K562 (cell line): Measurements from ENCODE around the gene SOBP. TPM values are rescaled to one million over a fixed set of nuclear protein-coding genes. Genes with fewer than 3 reads are reported as not detected.

Source experiments
- ATAC-seq: fragments of 200-7000 bp; cut with Tn5 transposase; 3 replicates; pipeline ENCODE4 v1.9.1; 2020; ENCODE audit warnings: moderate library complexity
- BruUV-seq: library from RNA; stranded (reverse); fragments of 400-500 nt; replicated peaks from 2 replicates; lab custom pipeline; 2021; lab: Mats Ljungman, UMichigan
- CTCF ChIA-PET: fragments of 300-600 bp; formaldehyde crosslinking; extraction: SDS; loops from one replicate; lab custom pipeline; 2021; ENCODE audit warnings: low intra/inter-chr PET ratio; lab: Yijun Ruan, JAX
- POLR2A ChIA-PET: fragments of 300-600, 350-650 bp; sonication (Branson Sonifier 250); formaldehyde crosslinking; extraction: SDS; loops from one replicate; lab custom pipeline; 2021; ENCODE audit warnings: antibody characterized with exemption, inconsistent platforms; lab: Yijun Ruan, JAX
- DNase-seq, 4 experiments: peaks; one replicate each; pipeline versions ENCODE4 v3.0.0 to v3.0.0-alpha.2; 2011 to 2018; ENCODE audit warnings: low spot score in 3 of 4, mixed read lengths in 3 of 4; ENCODE audit errors: extremely low read depth in 1 of 4
- FAIRE-seq: peaks from 2 replicates; lab custom pipeline; 2011; peaks lifted over from hg19 to GRCh38; lab: Jason Lieb, UNC
- H2AFZ ChIP-seq: 2 replicates; pipeline ENCODE4 v1.6.0; 2011; ENCODE audit warnings: low read depth, low read length, control low read depth, inconsistent platforms
- H3K27ac ChIP-seq: fragments of 200-600 bp; 3 replicates; pipeline ENCODE4 v1.8.0; 2011; ENCODE audit warnings: low read depth, mild to moderate bottlenecking, control low read depth, inconsistent platforms, low read length, moderate library complexity, mixed read lengths; ENCODE audit errors: extremely low read depth
- H3K27me3 ChIP-seq, 2 experiments: fragments of 300-600 bp in 1 of 2; 2 replicates in 1 of 2; 3 replicates in 1 of 2; pipeline versions ENCODE4 v1.6.0 to v1.8.0; 2011; ENCODE audit warnings: inconsistent platforms in 2 of 2, low read length in 2 of 2, mild to moderate bottlenecking in 1 of 2, mixed read lengths in 1 of 2, moderate library complexity in 1 of 2; ENCODE audit not compliant: control insufficient read depth in 2 of 2, insufficient read depth in 2 of 2
- H3K36me3 ChIP-seq: fragments of 300-600 bp; 3 replicates; pipeline ENCODE4 v1.8.0; 2011; ENCODE audit warnings: mild to moderate bottlenecking, low read length, inconsistent platforms; ENCODE audit not compliant: control insufficient read depth, insufficient read depth
- H3K4me1 ChIP-seq, 2 experiments: fragments of 200-600 bp in 1 of 2; replicated peaks in 1 of 2; 2 replicates in 1 of 2; 3 replicates in 1 of 2; pipeline versions ENCODE4 v1.5.1 to v1.8.0; 2011; ENCODE audit warnings: inconsistent platforms in 2 of 2, low read length in 2 of 2, mild to moderate bottlenecking in 1 of 2, mixed read lengths in 1 of 2, moderate library complexity in 1 of 2; ENCODE audit not compliant: control insufficient read depth in 2 of 2, insufficient read depth in 2 of 2
- H3K4me2 ChIP-seq: 2 replicates; pipeline ENCODE4 v1.6.1; 2011; ENCODE audit warnings: low read length, control low read depth, inconsistent platforms, mixed read lengths; ENCODE audit not compliant: insufficient read depth
- H3K4me3 ChIP-seq: fragments of 200-600 bp; sonication (generic), shearing (Covaris generic); 2 replicates; pipeline ENCODE4 v1.5.1; 2016; ENCODE audit warnings: control low read depth, inconsistent platforms
- H3K79me2 ChIP-seq: fragments of 200-600 bp; 3 replicates; pipeline ENCODE4 v1.8.0; 2011; ENCODE audit warnings: low read length, inconsistent platforms; ENCODE audit not compliant: control insufficient read depth, insufficient read depth
- H3K9ac ChIP-seq, 2 experiments: 2 replicates each; pipeline versions ENCODE4 v1.6.0 to v1.6.1; 2011; ENCODE audit warnings: low read depth in 2 of 2, low read length in 2 of 2, control low read depth in 1 of 2, inconsistent platforms in 1 of 2, mild to moderate bottlenecking in 1 of 2, mixed read lengths in 1 of 2; ENCODE audit not compliant: insufficient read depth in 1 of 2
- H3K9me1 ChIP-seq: one replicate; pipeline ENCODE4 v1.6.0; 2011; ENCODE audit warnings: inconsistent platforms, mild to moderate bottlenecking, low read length, moderate library complexity; ENCODE audit not compliant: control insufficient read depth, insufficient read depth
- H3K9me3 ChIP-seq: replicated peaks from 2 replicates; pipeline ENCODE4 v1.5.1; 2011; ENCODE audit warnings: low read depth, low read length, inconsistent platforms; ENCODE audit not compliant: control insufficient read depth, insufficient read depth
- H4K20me1 ChIP-seq: replicated peaks from 2 replicates; pipeline ENCODE4 v1.6.1; 2011; ENCODE audit warnings: low read length, inconsistent platforms, mixed read lengths; ENCODE audit not compliant: control insufficient read depth, insufficient read depth
- ARID4B ChIP-seq: sonication (generic); formaldehyde crosslinking; IDR thresholded peaks from 2 replicates; pipeline ENCODE4 v1.8.0; 2022; ENCODE audit warnings: mild to moderate bottlenecking, missing genetic modification reagents
- CGGBP1 ChIP-seq: fragments of 250-450 bp; sonication (Bioruptor Pico); IDR thresholded peaks from 2 replicates; pipeline ENCODE4 v1.9.0; 2021; ENCODE audit warnings: mild to moderate bottlenecking
- ESRRA ChIP-seq: fragments of 450-650 bp; IDR thresholded peaks from 2 replicates; pipeline ENCODE4 v1.6.1; 2014; ENCODE audit warnings: low read depth, mild to moderate bottlenecking, moderate library complexity, borderline replicate concordance
- FUS ChIP-seq: fragments of 200-400 bp; formaldehyde crosslinking; optimal IDR thresholded peaks from 2 replicates; pipeline ENCODE3; 2017; ENCODE audit warnings: low read depth, low read length
- KLF1 ChIP-seq: fragments of 450-650 bp; IDR thresholded peaks from 2 replicates; pipeline ENCODE4 v1.6.1; 2016; ENCODE audit warnings: missing genetic modification characterization, missing compliant biosample characterization
- MCM5 ChIP-seq: fragments of 450-650 bp; IDR thresholded peaks from 2 replicates; pipeline ENCODE4 v1.6.1; 2016; ENCODE audit warnings: low read depth
- MCM7 ChIP-seq, 2 experiments: fragments of 450-650 bp; IDR thresholded peaks; 2 replicates each; pipeline ENCODE4 v1.6.1; 2016 to 2018
- RB1 ChIP-seq: fragments of 450-650 bp; IDR thresholded peaks from 2 replicates; pipeline ENCODE4 v1.6.1; 2017; ENCODE audit warnings: low read depth, mild to moderate bottlenecking
- SLC30A9 ChIP-seq: fragments of 250-450 bp; sonication (Bioruptor Pico); IDR thresholded peaks from 2 replicates; pipeline ENCODE4 v1.8.0; 2022; ENCODE audit warnings: mild to moderate bottlenecking, moderate library complexity
- ZMIZ1 ChIP-seq, 2 experiments: fragments of 150-350 bp in 1 of 2; IDR thresholded peaks; 2 replicates each; pipeline ENCODE4 v1.6.1; 2012 to 2016; ENCODE audit warnings: low read depth in 2 of 2, low read length in 2 of 2, mild to moderate bottlenecking in 1 of 2, moderate library complexity in 1 of 2
- ZNF140 ChIP-seq: fragments of 250-450 bp; sonication (Bioruptor Pico); IDR thresholded peaks from 2 replicates; pipeline ENCODE4 v1.8.0; 2021; ENCODE audit warnings: moderate library complexity, mild to moderate bottlenecking, inconsistent platforms
- ZNF354B ChIP-seq: fragments of 250-450 bp; sonication (Bioruptor Pico); IDR thresholded peaks from 2 replicates; pipeline ENCODE4 v1.4.0; 2020
- ZNF384 ChIP-seq: IDR thresholded peaks from 2 replicates; pipeline ENCODE4 v1.6.1; 2012; ENCODE audit warnings: low read depth, low read length, improper control_type of control experiment
- ZNF445 ChIP-seq: fragments of 250-450 bp; sonication (Bioruptor Pico); IDR thresholded peaks from 2 replicates; pipeline ENCODE4 v1.4.0; 2020; ENCODE audit warnings: low read depth, mild to moderate bottlenecking, moderate library complexity
- ZNF57 ChIP-seq: fragments of 450-650 bp; formaldehyde crosslinking; IDR thresholded peaks from 2 replicates; pipeline ENCODE4 v1.4.0; 2020; ENCODE audit warnings: mild to moderate bottlenecking, moderate library complexity
- ZNF717 ChIP-seq: fragments of 250-450 bp; sonication (Bioruptor Pico); IDR thresholded peaks from 2 replicates; pipeline ENCODE4 v1.5.0; 2021
- ZNF778 ChIP-seq: fragments of 450-650 bp; formaldehyde crosslinking; IDR thresholded peaks from 2 replicates; pipeline ENCODE4 v1.4.0; 2020; ENCODE audit warnings: mild to moderate bottlenecking, moderate library complexity
- ZSCAN29 ChIP-seq: fragments of 450-650 bp; IDR thresholded peaks from 2 replicates; pipeline ENCODE4 v1.6.1; 2017
- WGBS: fragments of 100-300 bp; shearing (Covaris generic); methylation state at CpG from one replicate; pipeline ENCODE4 v1.1.6; 2016; ENCODE audit warnings: low coverage, mixed read lengths; ENCODE audit not compliant: insufficient coverage; ENCODE audit errors: missing lambda C conversion rate; 5-methylcytosine and 5-hydroxymethylcytosine counted together
- in situ Hi-C: fragments of 300-500 bp; cut with MboI; formaldehyde crosslinking; loops from 4 replicates; pipeline ENCODE4 v1.15.0; 2018; ENCODE audit warnings: inconsistent platforms, mixed read lengths
- intact Hi-C: fragments of 100-400 bp; cut with micrococcal nuclease; formaldehyde crosslinking; loops from 2 replicates; pipeline ENCODE4 v1.14.2; 2022
- polyA plus RNA-seq, 8 experiments: library from polyadenylated mRNA; depleted of rRNA in 4 of 8; stranded (reverse) in 5 of 8; unstranded in 3 of 8; fragments of >200 nt; fragmentation: Nextera tagmentation in 2 of 8; fragmentation: Illumina TruSeq in 1 of 8; extraction: Ambion mirVana in 2 of 8; extraction: Trizol in 1 of 8; gene quantifications; 2 replicates each; pipeline versions ENCODE4 v1.2.1 to v1.2.3, GENCODE V29; 2011 to 2014; ENCODE audit warnings: inconsistent platforms in 1 of 8, missing spikeins in 1 of 8
- total RNA-seq, 7 experiments: library from RNA; depleted of rRNA in 6 of 7; stranded (reverse); fragments of >200 nt in 6 of 7; fragmentation: Illumina TruSeq in 2 of 7; extraction: Trizol in 2 of 7; gene quantifications; 2 replicates each; pipeline versions ENCODE4 v1.2.1 to v1.2.3, GENCODE V29; 2011 to 2021; ENCODE audit warnings: low replicate concordance in 1 of 7

The SOBP gene
- total and polyA plus RNA-seq, 9 of the 15 experiments (the other 6 are each of a cell fraction or from before 2014, with no cell fraction given) = 0.16 TPM; not detected in 8

GRCh38 chr6:107665382-107665781 lies 175.5 kb downstream of the SOBP start:
- H3K36me3 ChIP-seq = no peaks in the 10 kb centered on the region
- H4K20me1 ChIP-seq = no peaks in the 10 kb centered on the region
- FAIRE-seq (no peak), DNase-seq (no peak), ATAC-seq (no peak)
- intact Hi-C loops (no loop called here), in situ Hi-C loops (no loop called here)
- ChIA-PET POLR2A (no interaction called here), CTCF (no interaction called here)
- 0% methylated on average over 4 of the region's 4 CpGs for WGBS
- no peaks in the 10 kb centered on the region for H3K9me1 ChIP-seq
- no peaks in the 10 kb centered on the region for H3K79me2 ChIP-seq
- no peaks in the 10 kb centered on the region for H3K4me1 ChIP-seq
- no peak overlapping the region for H3K4me3 ChIP-seq
- BruUV-seq = no TSS peak
- no peak overlapping the region for H2AFZ ChIP-seq
- H3K4me2 ChIP-seq = no peak overlapping the region
- no peak overlapping the region for H3K27ac ChIP-seq
- peaks cover 60 to 82% of the 10 kb centered on the region in 2 experiments for H3K27me3 ChIP-seq
- no peak overlapping the region for H3K9ac ChIP-seq
- H3K9me3 ChIP-seq = no peaks in the 10 kb centered on the region
- TF ChIP-seq ZNF778 (CRISPR knock-in tag) (no peak), ZNF384 (no peak), ZNF354B (no peak), MCM7 (IDR thresholded peaks at IDR 0.05) (no peak), ZMIZ1 (IDR thresholded peaks at IDR 0.05; ENCODE audit: low read depth in 2 of 2, low read length in 2 of 2) (no peak), ZNF57 (no peak), CGGBP1 (CRISPR knock-in tag) (no peak), ZNF140 (no peak), ARID4B (CRISPR knock-in tag) (no peak), ZSCAN29 (no peak), KLF1 (tag) (no peak), FUS (no peak), ESRRA (no peak), MCM5 (no peak), RB1 (no peak), SLC30A9 (no peak), ZNF445 (CRISPR knock-in tag) (no peak), ZNF717 (CRISPR knock-in tag) (no peak)
